Measurements from ENCODE around the gene PDE5A. TPM values are rescaled to one million over a fixed set of nuclear protein-coding genes. Genes with fewer than 3 reads are reported as not detected.
"Not testable (repeated sequence)": the region's sequence is repeated elsewhere in the genome, so short reads cannot be mapped to it uniquely, and the experiment has no call there.

Gene PDE5A
- total RNA-seq, 1 donor from 2014 or later: 0.91 TPM

- no peak for DNase-seq (ENCODE audit: low read depth)
Observed at GRCh38 chr4:119478446-119479179, 150.0 kb downstream of the PDE5A start.

- DNase-seq (ENCODE audit: low read depth): peak; percentile 26
Observed at GRCh38 chr4:119477412-119478053, 151.1 kb downstream of the PDE5A start.

GRCh38 chr4:119471259-119471658 lies 157.3 kb downstream of the PDE5A start:
- DNase-seq (ENCODE audit: low read depth): peak; percentile 19

GRCh38 chr4:119470737-119471063 lies 157.9 kb downstream of the PDE5A start:
- DNase-seq (ENCODE audit: low read depth): not testable (repeated sequence)

- peak; percentile 58 for DNase-seq (ENCODE audit: low read depth)
Observed at GRCh38 chr4:119470021-119470736, 158.4 kb downstream of the PDE5A start.

GRCh38 chr4:119469039-119469438 lies 159.6 kb downstream of the PDE5A start:
- not testable (repeated sequence) for DNase-seq (ENCODE audit: low read depth)

GRCh38 chr4:119462733-119463132 lies 165.9 kb downstream of the PDE5A start:
- DNase-seq (ENCODE audit: low read depth): not testable (repeated sequence)

GRCh38 chr4:119455734-119456133 lies 172.9 kb downstream of the PDE5A start:
- not testable (repeated sequence) for DNase-seq (ENCODE audit: low read depth)

GRCh38 chr4:119454491-119455270 lies 173.9 kb downstream of the PDE5A start:
- DNase-seq (ENCODE audit: low read depth): peak; percentile 96

GRCh38 chr4:119454151-119454490 lies 174.5 kb downstream of the PDE5A start:
- DNase-seq (ENCODE audit: low read depth): not testable (repeated sequence)

- DNase-seq (ENCODE audit: low read depth): not testable (repeated sequence)
Observed at GRCh38 chr4:119453286-119453685, 175.3 kb downstream of the PDE5A start.

GRCh38 chr4:119449851-119450250 lies 178.8 kb downstream of the PDE5A start:
- not testable (repeated sequence) for DNase-seq (ENCODE audit: low read depth)

Data from myocyte (in vitro differentiated cells).